ENCODE measurements around the gene SLC22A16.

- TF ChIP-seq CTCF (IDR thresholded peaks at IDR 0.05; ENCODE audit: poor library complexity): no peak
- TF ChIP-seq EZH2 (IDR thresholded peaks at IDR 0.05; ENCODE audit: borderline replicate concordance): no peak
These were observed 36.4 kb downstream of the SLC22A16 start for GRCh38 chr6:110440026-110440425.
